Astrocyte of the spinal cord (primary cell): ENCODE data around the gene ARHGEF19.

Experiments used
- DNase-seq: peaks from one replicate; pipeline ENCODE4 v3.0.0; 2011; ENCODE audit warnings: low read depth, low spot score
- H3K4me3 ChIP-seq: 2 replicates; pipeline ENCODE4 v1.5.1; 2011; ENCODE audit warnings: low read depth, mild to moderate bottlenecking, low read length, moderate library complexity
- CTCF ChIP-seq: IDR thresholded peaks from 2 replicates; pipeline ENCODE4 v1.5.1; 2012; ENCODE audit warnings: low read depth, mild to moderate bottlenecking, low read length, inconsistent platforms
- in situ Hi-C: cut with HindIII; loops from 2 replicates; pipeline ENCODE4 v1.10.0; 2017; ENCODE audit warnings: low sequenced_read_pairs

Gene ARHGEF19

DNA sequence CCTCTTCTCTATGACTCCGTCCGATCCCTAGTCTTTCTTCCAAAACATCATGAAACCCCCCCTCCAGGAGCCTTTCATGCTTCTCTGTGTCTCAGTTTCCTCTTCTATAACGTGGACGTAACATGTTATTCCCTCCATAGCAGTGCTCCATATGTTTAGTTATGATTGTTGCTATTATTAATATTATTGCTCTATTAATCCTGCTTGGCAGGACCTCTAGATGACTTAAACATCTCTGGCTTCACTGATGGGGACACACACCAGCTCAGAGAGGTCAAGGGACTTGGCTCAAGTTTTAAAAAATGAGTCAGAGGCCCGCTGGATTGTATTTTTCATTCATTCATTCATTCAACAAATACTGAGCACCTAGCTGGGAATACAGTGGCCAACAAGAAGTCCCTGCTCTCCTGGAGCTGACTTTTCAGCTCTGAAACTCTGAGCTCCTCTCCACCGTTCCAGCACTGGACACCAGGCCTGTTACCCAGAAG lies 24.9 kb upstream of the ARHGEF19 start:
- in situ Hi-C loops: no loop called here
- H3K4me3 ChIP-seq: peak overlapping the region; percentile 67
- no peak for DNase-seq
- TF ChIP-seq CTCF: no peak

DNA sequence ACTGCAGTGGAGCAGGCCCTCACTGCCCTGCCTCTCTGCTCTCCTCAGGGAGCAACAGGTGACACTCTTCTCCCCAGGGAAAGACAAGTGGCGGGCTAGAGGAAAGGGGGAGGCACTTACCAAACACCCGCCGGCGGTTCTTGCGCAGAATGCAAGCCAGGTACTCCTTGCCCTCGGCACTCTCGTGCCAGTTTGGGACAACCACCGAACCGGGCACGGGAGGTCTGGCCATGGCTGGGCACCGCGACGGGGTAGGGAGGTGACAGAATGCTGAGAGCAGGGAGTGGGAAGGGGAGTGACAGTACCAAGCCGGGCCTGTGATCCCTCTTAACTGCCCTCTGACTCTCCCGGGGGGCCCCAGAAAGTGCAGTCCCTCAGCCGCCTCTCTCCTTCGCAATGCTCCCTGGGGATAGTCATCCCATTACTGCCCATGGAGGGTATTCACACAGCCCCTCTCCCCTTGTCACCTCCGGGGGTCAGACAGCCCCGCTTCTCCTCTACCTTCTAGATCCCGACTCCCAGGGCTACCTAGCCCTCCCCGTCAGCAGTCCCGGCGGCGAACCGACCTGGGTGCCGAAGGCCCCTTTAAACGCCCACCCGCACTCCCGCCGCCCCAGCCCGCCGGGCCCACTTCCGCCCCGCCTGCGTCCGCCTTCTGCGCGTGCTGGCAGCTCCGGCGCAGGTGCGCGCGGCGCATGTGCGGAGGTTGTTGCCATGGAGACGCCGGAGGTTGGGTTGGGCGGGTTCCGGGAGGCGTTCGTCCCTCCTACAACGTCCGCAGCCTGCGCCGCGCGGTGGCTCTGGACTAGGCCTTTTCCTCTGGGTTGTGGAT lies 24.3 kb upstream of the ARHGEF19 start, which contains the start of gene CPLANE2:
CPLANE2 (minus strand) TSS at position 673 of the 832 bp plus-strand sequence; CDS start at position 232, 441 bp downstream.
- peak; percentile 90 for DNase-seq
- in situ Hi-C loops: no loop called here
- no peak for TF ChIP-seq CTCF
- peak within 1 kb of the TSS; percentile 67 for H3K4me3 ChIP-seq

GRCh38 chr1:16235944-16236510 lies 23.6 kb upstream of the ARHGEF19 start:
- peak overlapping the region; percentile 67 for H3K4me3 ChIP-seq
- peak; percentile 22 for DNase-seq
- in situ Hi-C loops: no loop called here
- no peak for TF ChIP-seq CTCF

GRCh38 chr1:16235347-16235746 lies 22.9 kb upstream of the ARHGEF19 start:
- in situ Hi-C loops: no loop called here
- H3K4me3 ChIP-seq: no peak overlapping the region
- no peak for TF ChIP-seq CTCF
- no peak for DNase-seq

DNA sequence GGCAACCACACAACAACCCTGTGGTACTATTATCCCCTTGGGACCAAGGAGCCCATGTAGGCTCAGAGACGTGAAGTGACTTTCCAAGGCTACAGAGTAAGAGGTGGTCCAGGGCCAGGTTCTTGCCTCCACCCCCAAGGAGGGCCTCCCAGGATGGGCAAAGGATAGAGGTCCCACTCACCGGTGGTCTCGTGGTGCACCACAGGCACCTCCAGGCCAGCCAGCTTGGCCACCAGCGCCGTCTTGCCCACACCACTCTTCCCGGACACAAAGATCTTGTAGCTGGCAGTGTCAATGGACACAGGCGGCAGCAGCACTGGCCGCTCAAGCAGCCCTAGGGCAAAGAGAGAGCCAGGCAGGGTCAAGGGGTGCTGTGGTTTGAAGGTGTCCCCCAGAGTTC lies 21.0 kb upstream of the ARHGEF19 start:
- H3K4me3 ChIP-seq: no peak overlapping the region
- DNase-seq: no peak
- in situ Hi-C loops: no loop called here
- no peak for TF ChIP-seq CTCF

DNA sequence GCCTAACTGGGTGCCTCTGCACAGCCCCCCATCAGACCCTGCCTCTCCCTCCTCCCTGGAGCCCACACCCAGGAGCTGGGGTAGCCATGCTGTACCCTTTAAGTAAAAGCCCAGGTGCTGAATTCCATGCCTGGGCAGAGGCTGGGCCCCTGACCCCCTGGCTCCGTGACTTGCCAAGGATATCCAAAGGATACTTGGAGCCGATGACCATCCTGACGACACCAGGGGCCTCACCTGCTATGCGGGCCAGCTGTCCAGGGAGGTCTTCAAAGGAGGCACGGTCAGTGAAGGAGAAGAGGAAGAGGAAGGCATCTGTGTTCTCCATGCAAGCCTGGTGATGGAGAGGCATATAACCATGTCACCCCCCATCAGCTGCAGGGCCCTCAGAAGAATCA lies 19.9 kb upstream of the ARHGEF19 start:
- TF ChIP-seq CTCF: no peak
- no peak for DNase-seq
- H3K4me3 ChIP-seq: no peak overlapping the region
- in situ Hi-C loops: no loop called here
